ENCODE results near the gene SST.

GRCh38 chr3:187629711-187630110, 40.5 kb downstream of the SST start:
- TF ChIP-seq POLR2A (IDR thresholded peaks at IDR 0.05) (no peak), CTCF (IDR thresholded peaks at IDR 0.05) (no peak), POLR2AphosphoS5 (IDR thresholded peaks at IDR 0.05) (peak in 2 of 3 donors; percentile 23 to 57)
